HG03432 (cell line): ENCODE measurements around the gene ELF5.

Experiments used
- ATAC-seq: cut with Tn5 transposase; IDR thresholded peaks from one replicate; pipeline ENCODE4 v1.9.1; 2021; ENCODE audit warnings: mild to moderate bottlenecking, moderate library complexity; ENCODE audit not compliant: unreplicated experiment

ELF5 gene

DNA sequence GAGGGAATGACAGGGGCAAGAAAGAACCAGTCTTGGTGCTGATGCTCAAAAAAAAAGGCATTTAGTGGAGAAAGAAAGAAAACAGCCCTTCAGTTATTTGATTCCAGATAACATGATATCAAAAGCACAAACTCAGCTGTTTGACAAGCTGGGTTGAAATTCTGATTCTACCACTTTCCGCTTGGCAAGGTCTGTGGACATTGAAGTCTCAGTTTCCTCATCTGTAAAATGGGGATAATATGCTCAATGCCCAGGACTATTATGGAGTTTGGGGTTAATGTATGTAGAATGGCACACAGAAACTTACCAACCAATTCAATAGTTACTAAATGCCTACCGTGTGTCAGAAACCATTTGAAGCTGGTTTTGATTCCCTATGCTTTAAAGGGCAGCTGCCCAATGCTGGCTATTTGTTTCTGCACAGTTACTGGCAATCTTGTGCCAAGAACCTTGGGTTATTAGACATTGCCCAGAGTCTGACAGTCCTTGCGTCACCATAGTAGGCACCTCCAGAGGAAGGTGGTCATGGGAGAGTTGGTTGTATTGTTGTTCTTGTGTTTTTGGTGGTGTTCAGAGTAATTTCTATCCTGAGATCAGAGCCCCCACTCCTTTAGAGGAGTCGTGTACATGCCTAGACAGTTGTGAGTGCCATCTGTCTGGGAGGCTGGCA lies 19.5 kb downstream of the ELF5 start:
- no peak for ATAC-seq

DNA sequence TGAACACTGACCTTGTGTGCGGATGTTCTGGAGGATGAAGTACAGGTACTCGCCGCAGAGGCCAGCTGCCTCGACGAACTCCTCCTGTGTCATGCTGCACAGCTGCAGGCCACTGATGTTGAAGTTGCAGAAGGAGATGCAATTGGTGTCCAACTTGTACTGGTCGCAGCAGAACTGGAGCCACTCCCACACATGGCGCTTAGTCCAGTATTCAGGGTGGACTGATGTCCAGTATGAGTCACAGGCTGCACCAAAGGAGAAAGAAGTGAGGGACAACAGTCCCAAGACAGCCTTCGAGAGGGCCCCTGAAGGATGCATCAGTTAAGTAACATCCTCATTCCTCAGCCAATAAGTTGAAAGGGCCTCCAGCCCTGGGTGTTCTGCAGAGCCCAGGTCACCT lies 20.1 kb downstream of the ELF5 start:
- ATAC-seq: no peak

DNA sequence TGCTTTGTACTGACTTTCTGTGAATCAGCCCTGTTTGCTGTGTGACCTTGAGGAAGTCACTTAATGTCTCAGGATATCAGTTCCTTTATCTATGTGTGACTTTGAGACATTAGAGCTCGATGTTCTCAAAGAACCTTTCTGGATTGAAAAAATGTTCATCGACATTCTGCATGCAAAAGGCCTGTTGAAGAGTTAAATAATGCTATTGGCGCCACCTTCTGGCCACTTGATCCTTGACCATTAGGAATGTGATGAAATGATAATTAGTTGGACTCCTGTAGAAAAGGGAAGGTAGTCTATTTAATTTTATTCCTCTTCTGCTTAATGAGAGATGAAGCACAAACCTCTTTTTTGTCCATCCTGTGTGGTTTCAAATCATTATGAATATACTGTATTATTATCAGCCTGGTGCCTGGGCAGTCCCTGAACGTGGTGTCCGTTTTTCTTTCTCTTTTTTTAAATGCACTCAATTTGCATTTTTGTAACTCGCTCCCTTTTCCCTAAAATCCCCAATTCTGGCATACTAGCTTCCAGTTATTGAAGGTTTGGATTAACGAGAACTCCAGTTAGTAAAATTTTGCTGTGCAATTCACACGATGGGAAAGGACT lies 20.7 kb downstream of the ELF5 start:
- no peak for ATAC-seq

DNA sequence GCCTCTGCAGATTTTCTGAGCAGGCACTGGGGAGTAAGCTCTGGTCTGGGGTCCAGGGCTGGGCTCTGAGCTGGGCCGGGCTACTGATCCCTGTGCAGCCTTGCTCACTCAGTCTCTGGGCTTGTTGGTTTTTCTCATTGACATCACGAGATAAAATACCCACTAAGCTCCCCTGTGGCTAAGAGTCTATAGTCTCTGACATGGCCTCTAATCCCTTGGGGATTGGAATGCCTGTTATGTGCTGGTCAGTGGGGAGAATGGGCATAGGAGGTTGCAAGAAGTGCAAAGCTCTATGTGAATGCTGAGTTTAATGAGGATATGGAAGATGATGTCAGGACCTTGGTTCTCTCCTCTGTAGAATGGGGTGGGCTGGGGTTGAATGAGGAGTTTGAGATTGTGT lies 23.3 kb downstream of the ELF5 start:
- ATAC-seq: no peak

DNA sequence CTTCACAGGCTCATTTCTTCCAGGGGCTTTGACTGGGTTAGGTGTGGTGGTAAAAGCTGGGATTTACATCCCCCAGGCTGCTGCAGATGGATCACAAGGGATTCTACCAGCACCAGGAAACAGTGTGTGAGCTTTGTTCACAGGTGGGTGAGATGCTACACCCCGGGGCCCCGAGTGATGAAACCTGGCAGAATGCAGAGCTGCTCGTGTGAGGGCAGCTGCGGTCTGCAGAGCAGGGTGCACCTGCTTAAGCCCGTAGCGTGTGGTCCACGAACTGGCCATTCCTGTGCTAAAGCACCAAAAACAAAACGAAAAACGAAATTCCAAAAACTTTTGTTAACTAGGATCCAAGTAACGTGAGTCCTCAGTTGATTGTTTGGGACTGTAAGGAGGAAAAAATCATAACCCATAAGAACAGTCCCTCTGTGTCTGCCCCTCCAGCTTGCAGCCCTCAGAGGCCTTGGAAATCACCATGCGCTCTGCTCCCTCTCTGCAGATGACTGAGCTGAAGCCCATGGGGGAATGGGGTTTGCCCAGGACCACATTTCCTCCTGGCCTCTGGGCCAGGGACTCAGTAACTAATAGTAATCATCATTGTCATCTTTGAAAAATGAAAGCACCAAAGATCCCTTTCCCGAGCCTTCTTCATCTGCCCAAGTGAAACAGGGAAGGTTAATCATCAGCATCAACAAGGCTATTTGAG lies 24.6 kb downstream of the ELF5 start:
- no peak for ATAC-seq

DNA sequence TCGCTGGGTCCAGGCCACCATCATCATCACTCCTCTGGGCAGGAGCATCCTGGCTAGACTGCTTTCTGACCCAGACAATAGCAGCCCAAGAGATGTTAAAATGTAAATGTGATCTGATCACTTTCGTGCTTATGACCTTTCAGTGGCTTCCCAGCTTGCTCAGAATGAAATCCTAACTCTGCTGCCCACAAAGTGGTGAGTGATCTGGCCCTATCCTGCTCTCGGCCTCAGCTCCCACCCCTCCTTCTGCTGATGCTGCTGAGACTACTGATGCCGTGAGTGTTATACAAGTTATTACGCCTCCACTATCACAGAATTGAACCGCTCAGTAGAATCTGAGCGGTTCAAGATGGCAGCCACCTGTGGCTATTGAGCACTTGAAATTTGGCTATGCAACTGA lies 26.2 kb downstream of the ELF5 start:
- ATAC-seq: no peak

DNA sequence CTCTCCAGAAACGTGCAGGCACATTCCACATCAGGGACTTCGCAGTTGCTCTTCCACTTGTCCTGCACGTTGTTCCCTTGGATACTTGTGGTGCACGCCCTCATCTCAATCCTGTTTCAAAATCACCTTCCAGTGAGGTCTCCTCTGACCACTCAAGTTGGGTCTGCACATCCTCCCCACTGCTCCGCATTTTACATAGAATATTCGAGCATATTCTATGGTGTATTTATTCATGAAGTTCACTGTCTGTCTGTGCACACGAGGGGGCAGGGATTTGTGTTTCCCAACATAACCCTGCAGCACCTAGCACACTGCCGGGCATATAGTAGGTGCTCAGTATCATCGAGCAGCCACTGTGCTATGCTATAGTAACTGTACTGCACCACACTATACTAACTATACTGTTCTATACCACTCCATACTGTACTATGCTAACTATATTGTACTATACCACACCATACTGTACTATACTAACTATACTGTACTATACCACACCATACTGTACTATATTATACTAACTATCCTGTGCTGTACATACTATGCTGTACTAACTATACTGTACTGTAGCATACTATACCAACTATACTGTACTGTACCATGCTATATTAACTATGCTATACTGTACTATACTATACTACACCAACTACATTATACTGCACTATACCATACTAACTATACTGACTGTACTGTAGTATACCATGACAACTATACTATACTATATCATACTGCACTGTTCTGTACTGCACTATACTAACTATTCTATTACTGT lies 30.3 kb downstream of the ELF5 start:
- no peak for ATAC-seq

DNA sequence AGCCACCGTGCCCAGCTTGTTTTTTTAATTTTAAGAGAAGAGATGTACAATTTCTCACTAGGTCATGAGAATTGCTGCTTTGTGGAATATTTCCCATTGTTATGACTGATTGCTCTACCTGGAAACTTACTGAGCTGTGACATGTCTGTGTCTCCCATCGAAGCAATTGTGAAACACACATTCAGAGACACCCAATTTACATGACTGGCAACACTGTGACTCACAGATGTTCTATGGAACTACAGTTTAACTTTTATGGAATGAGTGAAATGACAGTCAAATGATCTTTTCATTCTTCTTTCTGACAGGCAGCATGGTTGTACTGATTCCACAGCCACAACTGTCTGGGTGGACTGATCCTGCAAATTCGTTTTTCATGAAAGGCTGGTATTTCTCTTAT lies 32.3 kb downstream of the ELF5 start:
- ATAC-seq: no peak

DNA sequence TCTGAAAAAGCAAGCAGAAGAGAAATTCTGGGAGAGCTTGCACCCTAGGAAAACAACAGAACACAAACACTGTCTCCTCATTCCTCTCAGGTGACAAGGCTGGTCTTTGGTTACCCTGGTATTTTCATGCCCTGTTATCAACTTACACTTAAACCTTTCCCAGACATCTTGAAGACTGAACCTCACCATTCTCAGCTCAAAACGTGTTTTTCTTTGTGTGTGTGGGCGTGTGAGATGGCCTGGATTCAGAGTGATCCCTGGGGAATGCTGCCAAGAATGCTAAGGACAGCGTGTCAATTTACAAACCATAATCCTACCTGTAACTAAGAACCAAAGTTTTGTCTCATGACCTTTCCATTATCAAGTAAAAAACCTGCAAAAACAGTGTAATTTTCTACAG lies 33.3 kb downstream of the ELF5 start:
- ATAC-seq: no peak

DNA sequence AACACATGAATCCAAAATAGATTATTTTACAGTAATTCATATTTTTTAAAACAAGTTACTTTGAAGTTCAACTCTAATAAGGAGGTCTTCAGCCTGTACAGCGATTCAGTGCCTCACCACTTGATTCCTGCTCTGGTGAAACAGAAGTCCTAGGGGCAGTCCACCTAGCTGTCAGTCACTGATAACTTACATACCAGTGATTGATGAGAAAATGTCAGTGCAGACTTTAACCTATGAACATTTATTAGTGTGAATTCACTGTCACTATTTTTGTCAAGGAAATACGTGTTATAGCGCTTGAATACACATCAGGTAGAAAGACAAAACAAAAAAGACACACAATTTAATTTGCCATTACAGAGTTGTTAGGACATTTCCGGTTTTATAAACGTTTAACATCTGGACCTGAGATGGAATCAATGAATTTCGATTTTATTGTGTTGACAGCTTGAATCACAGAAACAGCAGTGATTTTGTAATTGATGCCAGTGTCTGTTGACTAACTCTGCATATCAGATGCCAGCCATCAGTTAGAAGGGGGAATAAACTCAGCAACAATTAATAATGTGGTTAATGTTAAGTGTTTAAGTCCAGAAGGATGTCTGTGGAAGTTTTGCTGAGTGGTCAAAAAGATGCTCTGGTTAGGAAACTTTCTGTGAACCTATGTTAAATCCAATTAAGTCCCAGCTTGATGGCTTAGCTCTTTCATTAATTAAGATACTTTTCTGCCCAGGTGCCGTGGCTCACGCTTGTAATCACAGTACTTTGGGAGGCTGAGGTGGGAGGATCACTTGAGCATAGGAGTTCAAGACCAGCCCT lies 34.5 kb downstream of the ELF5 start:
- no peak for ATAC-seq

DNA sequence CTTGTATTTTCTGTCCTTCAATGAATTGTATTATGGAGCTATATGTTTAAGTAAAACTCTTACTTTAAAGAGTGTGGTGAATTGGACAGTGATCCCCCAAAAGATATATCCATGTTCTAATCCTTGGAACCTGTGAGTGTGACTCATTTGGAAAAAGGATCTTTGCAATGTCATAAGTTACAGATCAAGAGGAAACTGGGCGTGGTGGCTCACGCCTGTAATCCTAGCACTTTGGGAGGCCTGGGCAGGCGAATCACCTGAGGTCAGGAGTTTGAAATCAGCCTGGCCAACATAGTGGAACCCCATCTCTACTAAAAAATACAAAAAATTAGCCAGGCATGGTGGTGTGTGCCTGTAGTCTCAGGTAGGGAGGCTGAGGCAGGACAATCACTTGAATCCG lies 36.7 kb downstream of the ELF5 start:
- ATAC-seq: no peak

DNA sequence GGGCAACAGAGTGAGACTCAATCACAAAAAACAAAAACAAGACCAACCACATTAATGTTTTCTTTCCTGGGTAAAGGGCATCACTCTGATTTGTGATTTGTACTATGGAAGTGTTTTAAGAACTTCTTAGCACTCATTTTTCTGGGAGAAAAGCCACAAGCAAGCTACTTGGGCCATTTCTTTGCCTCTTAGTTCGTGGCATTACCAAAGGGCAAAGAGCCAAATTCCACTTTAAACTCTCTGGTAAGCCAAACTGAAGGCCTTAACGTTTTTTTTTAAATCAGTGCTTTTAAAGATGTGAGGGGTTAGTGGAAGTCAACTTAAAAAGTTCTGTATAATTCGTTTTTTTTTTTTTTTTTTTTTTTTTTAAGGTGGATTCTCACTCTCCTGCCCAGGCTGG lies 37.9 kb downstream of the ELF5 start:
- no peak for ATAC-seq

DNA sequence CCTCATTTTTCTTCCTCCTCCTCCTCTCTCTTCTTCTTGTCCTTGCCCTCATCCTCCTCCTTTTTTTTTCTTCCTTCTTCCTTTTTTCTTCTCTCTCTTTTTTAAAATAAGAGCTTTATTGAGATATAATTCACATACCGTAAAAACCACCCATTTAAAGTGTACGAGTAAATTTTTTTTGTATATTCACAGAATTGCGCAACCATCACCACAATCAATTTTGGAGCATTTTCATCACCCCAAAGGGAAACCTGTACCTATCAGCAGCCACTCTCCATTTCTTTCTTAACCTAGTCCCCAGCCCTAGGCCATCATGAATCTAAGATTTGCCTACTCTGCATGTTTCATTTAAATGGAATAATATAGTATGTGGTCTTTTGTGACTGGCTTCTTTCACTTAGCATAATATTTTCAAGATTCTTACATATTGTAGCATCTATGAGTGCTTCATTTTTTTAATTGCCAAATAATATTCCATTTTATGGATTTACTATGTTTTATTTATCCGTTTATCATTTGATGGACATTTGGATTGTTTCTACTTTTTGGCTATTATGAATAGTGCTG lies 39.9 kb downstream of the ELF5 start:
- no peak for ATAC-seq

DNA sequence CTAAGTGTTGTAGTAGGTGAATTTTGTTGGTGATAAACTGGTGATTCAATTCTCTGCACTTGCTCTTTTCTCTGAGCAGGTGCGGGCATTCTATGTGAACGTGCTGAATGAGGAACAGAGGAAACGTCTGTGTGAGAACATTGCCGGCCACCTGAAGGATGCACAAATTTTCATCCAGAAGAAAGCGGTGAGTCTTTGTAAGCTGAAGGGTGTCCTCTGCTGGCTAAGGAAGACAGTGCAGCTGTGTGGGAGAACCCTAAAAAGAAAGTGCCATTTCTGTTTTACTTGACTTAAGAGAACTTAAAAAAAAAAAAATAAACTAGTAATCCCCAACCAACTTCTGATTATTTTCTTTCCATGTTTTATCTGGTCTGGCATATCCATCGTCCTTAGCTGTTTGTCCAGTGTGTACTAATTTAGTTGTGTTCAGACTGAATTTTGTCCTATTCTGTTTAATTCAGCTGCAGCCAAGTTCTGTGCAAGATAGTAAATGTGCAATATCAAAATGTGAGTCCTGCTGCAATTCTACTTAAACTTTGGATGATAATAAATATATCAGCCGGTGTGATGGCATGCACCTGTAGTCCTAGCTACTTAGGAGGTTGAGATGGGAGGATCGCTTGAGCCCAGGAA lies 45.3 kb downstream of the ELF5 start:
- ATAC-seq: no peak

DNA sequence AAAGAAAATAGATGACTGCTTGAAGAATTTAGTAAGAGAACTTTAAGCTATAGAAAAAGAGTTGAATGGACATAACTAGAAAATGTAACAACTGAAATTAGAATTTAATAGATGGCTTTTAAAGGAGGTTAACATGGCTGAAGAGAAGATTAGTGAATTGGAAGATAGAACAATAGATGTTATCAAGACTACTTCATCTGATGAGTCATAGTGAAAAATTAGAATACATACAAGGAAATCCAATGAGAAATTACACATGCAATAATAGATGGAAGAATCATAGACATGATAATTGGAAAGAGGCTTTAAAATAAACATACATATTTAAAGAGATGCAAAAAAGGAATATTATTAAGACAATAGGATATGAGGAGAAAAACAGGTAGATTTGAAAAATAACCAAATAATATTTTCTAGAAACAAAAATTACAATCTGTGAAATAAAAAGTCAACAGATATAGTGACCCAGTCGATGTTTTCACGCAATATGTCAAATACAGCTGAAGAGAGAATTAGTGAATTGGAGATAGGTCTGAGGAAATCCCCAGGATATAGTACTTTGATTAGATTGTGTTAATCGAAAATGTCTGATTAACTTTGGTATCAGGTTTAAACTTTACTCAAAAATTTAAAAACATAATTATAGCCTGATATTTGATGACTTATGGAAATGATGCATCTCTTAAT lies 46.6 kb downstream of the ELF5 start:
- no peak for ATAC-seq

DNA sequence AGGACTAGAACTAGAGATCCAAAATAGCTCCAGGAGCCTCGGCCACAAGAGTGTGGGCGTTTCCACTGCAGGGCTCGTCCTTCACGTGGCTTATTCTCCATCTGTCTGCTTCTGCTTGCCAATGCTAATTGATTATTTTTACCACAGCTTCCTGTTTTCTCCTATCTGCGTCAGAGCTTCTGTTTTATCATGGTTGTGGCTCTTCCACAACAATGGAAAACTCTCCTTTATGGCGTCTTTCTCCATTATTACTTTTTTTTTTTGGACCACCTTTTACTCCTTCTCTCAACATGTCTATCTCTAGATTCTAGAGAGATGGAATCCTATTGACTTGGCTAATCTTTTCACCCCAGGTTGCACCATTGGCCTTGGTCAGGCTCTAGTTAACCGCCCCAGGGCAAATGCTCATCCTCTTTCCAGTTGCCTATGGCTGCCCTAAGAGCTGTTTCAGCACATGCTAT lies 49.0 kb downstream of the ELF5 start:
- no peak for ATAC-seq

DNA sequence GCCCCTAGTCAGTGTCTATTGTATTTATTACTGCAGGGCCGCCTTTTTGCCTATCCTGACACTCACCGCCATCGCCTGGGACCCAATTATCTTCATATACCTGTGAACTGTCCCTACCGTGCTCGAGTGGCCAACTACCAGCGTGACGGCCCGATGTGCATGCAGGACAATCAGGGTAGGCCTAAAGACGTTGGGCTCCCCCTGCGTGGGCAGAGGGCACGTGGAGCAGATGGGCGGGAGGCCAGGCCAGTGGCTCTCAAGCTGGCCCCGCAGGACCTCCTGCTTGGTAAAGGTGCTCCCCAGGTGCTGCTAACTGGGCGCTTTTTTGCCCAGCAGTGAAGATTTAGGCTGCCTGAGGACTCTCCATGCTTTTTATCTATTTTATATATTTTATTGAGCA lies 52.4 kb downstream of the ELF5 start:
- no peak for ATAC-seq

DNA sequence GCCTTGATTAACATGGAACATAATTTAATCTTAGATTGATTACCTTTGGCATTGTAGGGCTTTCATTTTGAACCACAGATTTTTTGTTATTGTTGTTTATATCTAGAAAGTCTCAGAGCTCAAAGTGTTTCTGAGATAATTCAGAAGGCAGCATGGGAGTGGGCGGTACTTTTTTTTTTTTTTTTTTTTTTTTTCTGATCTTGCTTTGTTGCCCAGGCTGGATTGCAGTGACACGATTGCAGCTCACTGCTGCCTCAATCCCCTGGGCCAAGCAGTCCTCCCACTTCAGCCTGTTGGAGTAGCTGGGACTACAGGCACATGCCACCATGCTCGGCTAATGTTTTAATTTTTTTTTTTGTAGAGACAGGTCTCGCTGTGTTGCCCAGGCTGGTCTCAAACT lies 53.3 kb downstream of the ELF5 start:
- no peak for ATAC-seq

DNA sequence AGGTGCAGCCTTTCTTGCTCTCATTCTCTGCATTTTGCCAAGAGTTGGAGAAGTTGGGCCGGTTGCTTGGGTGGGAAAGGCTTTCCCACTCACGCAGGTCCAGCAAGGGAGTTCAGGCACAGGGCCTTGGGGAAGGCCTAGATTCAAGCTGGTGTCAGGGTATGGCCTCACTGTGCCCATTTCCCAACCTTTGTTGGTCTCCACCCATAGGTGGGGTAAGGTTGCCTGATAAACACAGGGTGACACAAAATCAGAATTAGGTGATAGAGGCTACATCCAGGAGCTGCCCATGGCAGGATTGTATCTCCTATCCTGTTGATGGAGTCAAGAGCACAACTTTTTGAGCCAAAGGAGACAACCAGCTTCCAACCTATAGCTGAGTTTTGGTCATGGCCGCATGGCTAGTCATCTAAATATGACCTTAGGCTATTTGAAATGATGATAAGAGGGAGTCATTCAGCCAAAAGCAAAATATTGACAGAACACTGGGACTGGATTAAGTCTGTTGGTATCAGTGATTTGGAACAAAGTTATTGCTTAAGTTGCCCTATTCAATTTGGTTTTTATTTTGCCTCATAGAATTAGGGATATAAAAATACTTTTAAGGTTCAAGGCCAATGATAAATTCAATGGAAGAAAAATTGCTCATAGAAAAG lies 54.0 kb downstream of the ELF5 start:
- ATAC-seq: no peak
